K562 (cell line): ENCODE results near the gene ANP32B. TPM values are rescaled to one million over a fixed set of nuclear protein-coding genes. Genes with fewer than 3 reads are reported as not detected.

Source experiments
- BDP1 ChIP-seq: IDR thresholded peaks from 3 replicates; pipeline ENCODE4 v1.6.1; 2011; ENCODE audit not compliant: insufficient read length, insufficient read depth
- CC2D1A ChIP-seq: fragments of 450-650 bp; IDR thresholded peaks from 2 replicates; pipeline ENCODE4 v1.6.1; 2017; ENCODE audit warnings: mild to moderate bottlenecking
- CGGBP1 ChIP-seq: fragments of 250-450 bp; sonication (Bioruptor Pico); IDR thresholded peaks from 2 replicates; pipeline ENCODE4 v1.9.0; 2021; ENCODE audit warnings: mild to moderate bottlenecking
- CLOCK ChIP-seq: fragments of 250-450 bp; sonication (Bioruptor Pico); IDR thresholded peaks from 2 replicates; pipeline ENCODE4 v1.4.0; 2020; ENCODE audit warnings: mild to moderate bottlenecking, moderate library complexity, borderline replicate concordance
- JUN ChIP-seq, 2 experiments: sonication (generic) in 1 of 2; formaldehyde crosslinking in 1 of 2; IDR thresholded peaks; 2 replicates each; pipeline versions ENCODE4 v1.6.1 to v1.8.0; 2012 to 2022; ENCODE audit warnings: borderline replicate concordance in 2 of 2, mild to moderate bottlenecking in 2 of 2, improper control_type of control experiment in 1 of 2, low read depth in 1 of 2, low read length in 1 of 2, missing genetic modification reagents in 1 of 2
- KLF1 ChIP-seq: fragments of 450-650 bp; IDR thresholded peaks from 2 replicates; pipeline ENCODE4 v1.6.1; 2016; ENCODE audit warnings: missing genetic modification characterization, missing compliant biosample characterization
- KLF13 ChIP-seq: fragments of 450-650 bp; IDR thresholded peaks from 2 replicates; pipeline ENCODE4 v1.6.1; 2016; ENCODE audit warnings: missing genetic modification characterization, low read depth, mild to moderate bottlenecking, missing compliant biosample characterization, moderate library complexity, borderline replicate concordance
- MYBL2 ChIP-seq, 2 experiments: fragments of 450-650 bp in 1 of 2; sonication (generic) in 1 of 2; formaldehyde crosslinking in 1 of 2; IDR thresholded peaks; 2 replicates each; pipeline versions ENCODE4 v1.6.1 to v1.8.1; 2017 to 2022; ENCODE audit warnings: borderline replicate concordance in 1 of 2, inconsistent platforms in 1 of 2, low read depth in 1 of 2, mild to moderate bottlenecking in 1 of 2, missing genetic modification reagents in 1 of 2, moderate library complexity in 1 of 2
- NBN ChIP-seq: fragments of 450-650 bp; IDR thresholded peaks from 2 replicates; pipeline ENCODE4 v1.6.1; 2016; ENCODE audit warnings: low read depth, mild to moderate bottlenecking
- NFXL1 ChIP-seq: fragments of 450-650 bp; formaldehyde crosslinking; IDR thresholded peaks from 2 replicates; pipeline ENCODE4 v1.4.0; 2021; ENCODE audit warnings: mild to moderate bottlenecking
- RFX5 ChIP-seq: IDR thresholded peaks from 2 replicates; pipeline ENCODE4 v1.6.1; 2011; ENCODE audit warnings: low read depth, mild to moderate bottlenecking, improper control_type of control experiment, low read length
- SNIP1 ChIP-seq: fragments of 450-650 bp; IDR thresholded peaks from 2 replicates; pipeline ENCODE4 v1.7.1; 2017; ENCODE audit warnings: low read depth, mild to moderate bottlenecking
- STAT5B ChIP-seq: fragments of 250-450 bp; sonication (Bioruptor Pico); IDR thresholded peaks from 2 replicates; pipeline ENCODE4 v1.8.0; 2021; ENCODE audit warnings: mild to moderate bottlenecking, inconsistent platforms
- TCF7L2 ChIP-seq: fragments of 150-350 bp; IDR thresholded peaks from 2 replicates; pipeline ENCODE4 v1.6.1; 2016; ENCODE audit warnings: low read depth, mild to moderate bottlenecking, low read length, moderate library complexity
- ZKSCAN3 ChIP-seq: fragments of 250-450 bp; sonication (Bioruptor Pico); IDR thresholded peaks from 2 replicates; pipeline ENCODE4 v1.4.0; 2020
- ZNF407 ChIP-seq: fragments of 450-650 bp; IDR thresholded peaks from 2 replicates; pipeline ENCODE4 v1.6.1; 2016; ENCODE audit warnings: low read depth
- polyA plus RNA-seq, 8 experiments: library from polyadenylated mRNA; depleted of rRNA in 4 of 8; stranded (reverse) in 5 of 8; unstranded in 3 of 8; fragments of >200 nt; fragmentation: Nextera tagmentation in 2 of 8; fragmentation: Illumina TruSeq in 1 of 8; extraction: Ambion mirVana in 2 of 8; extraction: Trizol in 1 of 8; gene quantifications; 2 replicates each; pipeline versions ENCODE4 v1.2.1 to v1.2.3, GENCODE V29; 2011 to 2014; ENCODE audit warnings: inconsistent platforms in 1 of 8, missing spikeins in 1 of 8
- total RNA-seq, 7 experiments: library from RNA; depleted of rRNA in 6 of 7; stranded (reverse); fragments of >200 nt in 6 of 7; fragmentation: Illumina TruSeq in 2 of 7; extraction: Trizol in 2 of 7; gene quantifications; 2 replicates each; pipeline versions ENCODE4 v1.2.1 to v1.2.3, GENCODE V29; 2011 to 2021; ENCODE audit warnings: low replicate concordance in 1 of 7

ANP32B gene
- total and polyA plus RNA-seq, 9 of the 15 experiments (the other 6 are each of a cell fraction or from before 2014, with no cell fraction given): 68.9 to 815 (median 141) TPM

GRCh38 chr9:98056269-98057137 lies 73.4 kb downstream of the ANP32B start, which contains the start of gene NANS (continued):
- TF ChIP-seq ZNF407: no peak
- TF ChIP-seq JUN (IDR thresholded peaks at IDR 0.05; ENCODE audit: borderline replicate concordance, low read depth, low read length): no peak
- TF ChIP-seq JUN (CRISPR knock-in tag; IDR thresholded peaks at IDR 0.05; ENCODE audit: borderline replicate concordance): no peak
- peak; percentile 60; the same call in 1 of the 2 replicates for TF ChIP-seq CGGBP1 (CRISPR knock-in tag)
- TF ChIP-seq ZKSCAN3 (CRISPR knock-in tag): no peak
- no peak for TF ChIP-seq NBN
- peak; percentile 41; the same call in 1 of the 2 replicates for TF ChIP-seq KLF13 (tag)
- no peak for TF ChIP-seq SNIP1
- no peak for TF ChIP-seq CC2D1A
- TF ChIP-seq KLF1 (tag): no peak
- TF ChIP-seq BDP1: no peak
- TF ChIP-seq NFXL1 (CRISPR knock-in tag): no peak
- no peak for TF ChIP-seq TCF7L2
- no peak for TF ChIP-seq CLOCK (CRISPR knock-in tag)
- TF ChIP-seq STAT5B (CRISPR knock-in tag): no peak
- no peak for TF ChIP-seq MYBL2 (IDR thresholded peaks at IDR 0.05; ENCODE audit: low read depth)
- no peak for TF ChIP-seq MYBL2 (CRISPR knock-in tag; IDR thresholded peaks at IDR 0.05; ENCODE audit: borderline replicate concordance)
- no peak for TF ChIP-seq RFX5
